Epithelial cell of proximal tubule (primary cell): ENCODE data around the gene SNRPA. TPM values are rescaled to one million over a fixed set of nuclear protein-coding genes. Genes with fewer than 3 reads are reported as not detected.
A peak's percentile ranks its signal among the peaks of the same experiment; 100 is the strongest.

Experiments
- DNase-seq: peaks from one replicate; pipeline ENCODE4 v3.0.0-alpha.2; 2011; ENCODE audit warnings: low read depth
- H3K4me3 ChIP-seq: 2 replicates; pipeline ENCODE4 v1.5.1; 2011; ENCODE audit warnings: low read depth, mild to moderate bottlenecking, low read length
- CTCF ChIP-seq: conservative IDR thresholded peaks from 2 replicates; pipeline ENCODE4 v1.5.1; 2012; ENCODE audit warnings: low read depth, mild to moderate bottlenecking, low read length
- total RNA-seq: library from RNA; depleted of rRNA; stranded (reverse); fragments of >200 nt; gene quantifications from 2 replicates; pipeline ENCODE4 v1.2.3, GENCODE V29; 2015

SNRPA gene
- total RNA-seq, 1 donor from 2014 or later, result 169 TPM

- H3K4me3 ChIP-seq, result no peak overlapping the region
- DNase-seq, result no peak
- TF ChIP-seq CTCF, result no peak
Measured at GRCh38 chr19:40705950-40706619, 44.9 kb upstream of the SNRPA start.

DNA sequence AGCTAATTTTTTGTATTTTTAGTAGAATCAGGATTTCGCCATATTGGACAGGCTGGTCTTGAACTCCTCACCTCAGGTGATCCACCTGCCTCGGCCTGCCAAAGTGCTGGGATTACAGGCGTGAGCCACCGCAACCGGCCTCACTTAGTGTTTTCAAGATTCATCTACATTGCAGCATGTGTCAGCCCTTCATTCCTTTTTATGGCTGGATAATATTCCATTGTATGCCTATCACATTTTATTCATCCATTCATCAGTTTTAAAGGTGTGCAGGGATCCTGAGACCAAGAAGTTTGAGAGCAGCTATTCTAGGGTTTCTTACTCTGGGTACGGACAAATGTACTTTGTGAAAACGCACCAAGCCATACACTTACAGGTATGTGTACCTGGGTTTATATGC, 43.4 kb upstream of the SNRPA start:
- DNase-seq, result no peak
- no peak for TF ChIP-seq CTCF
- no peak overlapping the region for H3K4me3 ChIP-seq

- no peak for TF ChIP-seq CTCF
Measured at GRCh38 chr19:40709817-40710216, 41.2 kb upstream of the SNRPA start.

DNA sequence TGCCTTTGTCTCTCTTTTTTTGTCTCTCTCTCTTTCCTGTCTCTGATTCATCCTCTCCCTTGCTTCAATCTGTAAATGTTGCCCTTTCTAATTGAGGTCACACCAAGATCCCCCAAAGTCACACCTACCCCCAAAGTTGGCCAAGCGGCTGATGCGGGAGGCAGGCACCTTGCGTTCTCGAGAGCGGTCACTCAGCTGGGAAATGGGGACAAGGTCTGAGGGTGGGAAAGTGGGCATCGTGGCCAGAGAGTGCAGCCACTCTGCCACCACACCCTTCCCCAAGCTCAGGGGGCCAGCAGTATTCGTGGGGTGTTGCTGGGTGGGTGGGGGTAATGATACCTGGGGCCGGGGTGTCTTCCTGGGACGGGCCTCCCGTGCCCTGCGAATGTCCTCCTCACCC, 37.1 kb upstream of the SNRPA start:
- TF ChIP-seq CTCF, result no peak
- no peak for DNase-seq
- H3K4me3 ChIP-seq, result peak overlapping the region; percentile 80

More at GRCh38 chr19:40709817-40710216, 41.2 kb upstream of the SNRPA start:
- no peak for DNase-seq
- no peak overlapping the region for H3K4me3 ChIP-seq

DNA sequence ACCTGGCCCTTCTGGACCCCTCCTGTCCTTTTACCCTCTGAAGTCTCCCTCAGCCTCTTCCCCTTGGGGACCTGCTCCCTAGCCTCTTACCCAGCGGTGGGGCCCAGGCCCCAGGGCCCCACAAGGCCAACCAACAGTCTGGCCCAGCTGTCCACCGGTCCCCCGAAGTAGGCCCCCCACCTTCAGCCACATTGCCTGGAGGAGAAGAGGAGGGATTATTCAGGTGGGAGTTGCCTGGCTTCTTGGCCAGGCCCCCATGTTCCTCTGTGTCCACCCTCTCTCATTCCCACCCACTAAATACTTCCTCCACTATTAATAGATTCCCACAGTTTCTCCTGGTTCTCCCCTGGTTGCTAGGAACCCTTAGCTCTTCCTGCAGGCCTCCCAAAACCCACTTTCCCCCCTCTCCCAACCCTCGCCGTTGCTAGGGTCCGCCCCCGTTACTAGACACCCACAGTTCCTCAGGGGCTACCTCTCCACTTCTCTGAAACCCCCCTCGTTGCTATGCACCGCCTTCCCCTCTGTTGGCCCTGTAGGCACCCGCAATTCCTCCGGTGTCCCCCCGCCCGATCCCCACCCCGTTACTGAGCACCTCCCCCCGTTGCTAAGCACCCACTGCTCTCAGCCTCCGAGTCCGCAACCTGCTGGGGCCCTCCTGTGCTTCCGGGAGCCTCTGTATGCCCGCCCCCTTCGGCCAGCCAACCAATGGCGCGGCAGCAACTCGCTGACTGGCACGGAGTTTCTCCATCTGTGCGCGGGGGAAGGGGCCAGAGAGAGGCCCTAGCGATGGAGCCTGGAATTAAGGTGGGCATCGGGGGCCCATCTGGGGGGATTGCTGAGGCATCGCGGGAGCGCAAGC, 36.3 kb upstream of the SNRPA start:
- no peak for DNase-seq
- H3K4me3 ChIP-seq, result peak overlapping the region; percentile 80
- TF ChIP-seq CTCF, result no peak

GRCh38 chr19:40716031-40716481, 34.9 kb upstream of the SNRPA start:
- no peak for TF ChIP-seq CTCF
- DNase-seq, result peak; percentile 91
- peak overlapping the region; percentile 74 for H3K4me3 ChIP-seq
